Heart left ventricle (tissue), 13 donors: ENCODE results near the gene CRTC2.

Experiments used
- POLR2A ChIP-seq, 2 donors: fragments of 450-650 bp; IDR thresholded peaks; one replicate each; pipeline ENCODE4 v1.6.1; 2017; ENCODE audit warnings: antibody characterized with exemption in 2 of 2, mild to moderate bottlenecking in 2 of 2, moderate library complexity in 2 of 2
- TF ChIP-seq, protein P1 (sequence below), 12 donors: fragments of 200-600 bp; sonication (generic) in 4 of 12; IDR thresholded peaks; one replicate each; pipeline versions ENCODE4 v1.5.0 to v1.8.0; 2018 to 2022; ENCODE audit warnings: antibody characterized with exemption in 12 of 12, mild to moderate bottlenecking in 5 of 12
- donor health status: ischemic (EF 13 %, LVEDD 7.1; RV severe dilation, severe dysfunction).
- donor health status: DM: no; HTN: yes; CAD: no.
- donor health status: DM: no; HTN: no; CAD: no.
- donor health status: ischemic (EF 25% LVEDD 6.9; RV normal size, moderate dysfunction).
- donor health status: ischemic (EF 25% LVEDD 5.7; RV mildly dilated, moderate dysfunction).
- donor health status: ischemic (EF 35%, LVEDD 5.7; RV mildly dilated, moderate dysfunction).
- donor health status: nonischemic (EF 11% LVEDD 7.7; RV severe dilation, severe dysfunction).
- donor health status: DM: yes; HTN: yes; CAD: no.
- donor health status: PGD.
- donor health status: ischemic (EF 29% LVEDD 5.4; RV normal size, mild dysfunction).
- donor health status: nonischemic (EF 23%, LVEDD 6.1; RV moderate dilation, normal function).

DNA sequence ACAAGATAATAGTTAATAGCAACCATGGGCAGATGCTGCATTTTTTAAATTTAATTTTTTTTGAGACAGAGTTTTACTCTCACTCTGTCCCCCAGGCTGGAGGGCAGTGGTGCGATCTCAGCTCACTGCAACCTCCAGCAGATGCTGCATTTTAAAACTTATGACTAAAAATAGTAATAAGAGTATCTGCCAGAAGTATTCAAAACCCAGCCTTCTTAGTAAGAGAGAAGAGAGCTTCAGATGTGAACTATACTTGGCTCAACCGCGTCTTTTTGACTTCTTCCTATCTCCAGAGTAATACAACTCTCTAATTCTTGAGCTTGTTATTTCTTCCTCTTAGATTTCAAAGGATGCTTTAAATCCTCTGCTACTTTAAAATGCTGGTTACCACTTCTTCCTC lies 36.8 kb upstream of the CRTC2 start:
- no peak for TF ChIP-seq POLR2A (IDR thresholded peaks at IDR 0.05)
- TF ChIP-seq, protein P1, sequence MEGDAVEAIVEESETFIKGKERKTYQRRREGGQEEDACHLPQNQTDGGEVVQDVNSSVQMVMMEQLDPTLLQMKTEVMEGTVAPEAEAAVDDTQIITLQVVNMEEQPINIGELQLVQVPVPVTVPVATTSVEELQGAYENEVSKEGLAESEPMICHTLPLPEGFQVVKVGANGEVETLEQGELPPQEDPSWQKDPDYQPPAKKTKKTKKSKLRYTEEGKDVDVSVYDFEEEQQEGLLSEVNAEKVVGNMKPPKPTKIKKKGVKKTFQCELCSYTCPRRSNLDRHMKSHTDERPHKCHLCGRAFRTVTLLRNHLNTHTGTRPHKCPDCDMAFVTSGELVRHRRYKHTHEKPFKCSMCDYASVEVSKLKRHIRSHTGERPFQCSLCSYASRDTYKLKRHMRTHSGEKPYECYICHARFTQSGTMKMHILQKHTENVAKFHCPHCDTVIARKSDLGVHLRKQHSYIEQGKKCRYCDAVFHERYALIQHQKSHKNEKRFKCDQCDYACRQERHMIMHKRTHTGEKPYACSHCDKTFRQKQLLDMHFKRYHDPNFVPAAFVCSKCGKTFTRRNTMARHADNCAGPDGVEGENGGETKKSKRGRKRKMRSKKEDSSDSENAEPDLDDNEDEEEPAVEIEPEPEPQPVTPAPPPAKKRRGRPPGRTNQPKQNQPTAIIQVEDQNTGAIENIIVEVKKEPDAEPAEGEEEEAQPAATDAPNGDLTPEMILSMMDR (IDR thresholded peaks at IDR 0.05), result no peak
